Fibroblast of lung (primary cell): ENCODE measurements around the gene SIPA1. TPM values are rescaled to one million over a fixed set of nuclear protein-coding genes. Genes with fewer than 3 reads are reported as not detected.
A peak's percentile ranks its signal among the peaks of the same experiment; 100 is the strongest.

Experiments used
- DNase-seq, 2 donors: peaks; one replicate each; pipeline versions ENCODE4 v3.0.0 to v3.0.0-alpha.2; 2010; ENCODE audit warnings: low read depth in 2 of 2
- H2AFZ ChIP-seq: 2 replicates; pipeline ENCODE4 v1.5.1; 2012; ENCODE audit warnings: low read length, control low read depth, inconsistent platforms
- H3K27ac ChIP-seq: 2 replicates; pipeline ENCODE4 v1.5.1; 2011; ENCODE audit warnings: low read length, control low read depth; ENCODE audit not compliant: insufficient read depth
- H3K27me3 ChIP-seq: 2 replicates; pipeline ENCODE4 v1.5.1; 2011; ENCODE audit warnings: mild to moderate bottlenecking, low read length; ENCODE audit not compliant: control insufficient read depth, insufficient read depth
- H3K36me3 ChIP-seq: 2 replicates; pipeline ENCODE4 v1.5.1; 2011; ENCODE audit warnings: low read length; ENCODE audit not compliant: control insufficient read depth, insufficient read depth
- H3K4me1 ChIP-seq: 2 replicates; pipeline ENCODE4 v1.5.1; 2011; ENCODE audit warnings: low read length; ENCODE audit not compliant: control insufficient read depth, insufficient read depth; ENCODE audit errors: extremely low read depth
- H3K4me2 ChIP-seq: 2 replicates; pipeline ENCODE4 v1.5.1; 2011; ENCODE audit warnings: low read length, control low read depth; ENCODE audit not compliant: insufficient read depth; ENCODE audit errors: extremely low read depth
- H3K4me3 ChIP-seq, 4 experiments: fragments of 200-600 bp in 1 of 4; sonication (generic) in 1 of 4; replicated peaks in 1 of 4; 2 replicates each; pipeline ENCODE4 v1.5.1; 2011 to 2016; ENCODE audit warnings: low read length in 4 of 4, low read depth in 3 of 4, mild to moderate bottlenecking in 3 of 4, control low read depth in 2 of 4, inconsistent platforms in 1 of 4, mixed read lengths in 1 of 4; ENCODE audit not compliant: insufficient read depth in 1 of 4; ENCODE audit errors: control extremely low read depth in 1 of 4
- H3K79me2 ChIP-seq: 2 replicates; pipeline ENCODE4 v1.5.1; 2012; ENCODE audit warnings: mild to moderate bottlenecking, low read length, inconsistent platforms; ENCODE audit not compliant: control insufficient read depth, insufficient read depth
- H3K9ac ChIP-seq: 2 replicates; pipeline ENCODE4 v1.5.1; 2011; ENCODE audit warnings: mild to moderate bottlenecking, low read length, control low read depth; ENCODE audit not compliant: insufficient read depth
- H3K9me3 ChIP-seq: 2 replicates; pipeline ENCODE4 v1.5.1; 2012; ENCODE audit warnings: low read depth, low read length; ENCODE audit not compliant: control insufficient read depth, insufficient read depth
- H4K20me1 ChIP-seq: 2 replicates; pipeline ENCODE4 v1.5.1; 2011; ENCODE audit warnings: low read length; ENCODE audit not compliant: control insufficient read depth, insufficient read depth; ENCODE audit errors: extremely low read depth
- CTCF ChIP-seq, 2 donors: IDR thresholded peaks in 1 of 2; conservative IDR thresholded peaks in 1 of 2; 1 replicate in 1 of 2; 2 replicates in 1 of 2; pipeline ENCODE4 v1.5.1; 2011 to 2012; ENCODE audit warnings: low read length in 2 of 2, control low read depth in 1 of 2, inconsistent platforms in 1 of 2, low read depth in 1 of 2, mild to moderate bottlenecking in 1 of 2
- EZH2 ChIP-seq: IDR thresholded peaks from 2 replicates; pipeline ENCODE4 v1.5.1; 2012; ENCODE audit warnings: low read length, control low read depth, mild to moderate bottlenecking; ENCODE audit errors: missing control alignments
- polyA plus RNA-seq, 2 donors: library from polyadenylated mRNA; depleted of rRNA in 1 of 2; stranded (reverse) in 1 of 2; unstranded in 1 of 2; fragments of >200 nt; gene quantifications; 2 replicates each; pipeline ENCODE4 v1.2.1, GENCODE V29; 2011 to 2012; ENCODE audit warnings: missing spikeins in 1 of 2
- total RNA-seq: library from RNA; depleted of rRNA; stranded (reverse); fragments of >200 nt; gene quantifications from 2 replicates; pipeline ENCODE4 v1.2.1, GENCODE V29; 2014

SIPA1 gene
- total and polyA plus RNA-seq, 2 donors (not counting 1 experiment from before 2014, with no cell fraction given) = 7.8 to 32.5 TPM

GRCh38 chr11:65645710-65646109 lies 7.8 kb downstream of the SIPA1 start:
- Histone ChIP-seq H3K4me3 (no peak overlapping the region), H4K20me1 (no peaks in the 10 kb centered on the region), H3K79me2 (no peaks in the 10 kb centered on the region), H3K27me3 (no peaks in the 10 kb centered on the region), H3K36me3 (peaks cover 40% of the 10 kb centered on the region), H3K4me2 (no peak overlapping the region), H3K27ac (no peak overlapping the region), H3K4me1 (peaks cover 9% of the 10 kb centered on the region), H3K9ac (no peak overlapping the region), H2AFZ (no peak overlapping the region), H3K9me3 (no peaks in the 10 kb centered on the region)
- TF ChIP-seq CTCF (conservative IDR thresholded peaks at IDR 0.05 in 1 of 2, IDR thresholded peaks at IDR 0.05 in 1 of 2; ENCODE audit: low read depth in 1 of 2, low read length in 2 of 2) = no peak
- no peak for TF ChIP-seq EZH2
- peak; percentile 27 to 69 for DNase-seq

GRCh38 chr11:65646288-65646957 lies 8.5 kb downstream of the SIPA1 start:
- no peak overlapping the region for H2AFZ ChIP-seq

More at GRCh38 chr11:65646288-65646957, 8.5 kb downstream of the SIPA1 start:
- Histone ChIP-seq H4K20me1 (no peaks in the 10 kb centered on the region), H3K4me3 (no peak overlapping the region), H3K79me2 (no peaks in the 10 kb centered on the region), H3K27ac (no peak overlapping the region), H3K27me3 (no peaks in the 10 kb centered on the region), H3K36me3 (peaks cover 42% of the 10 kb centered on the region), H3K9ac (no peak overlapping the region), H3K9me3 (no peaks in the 10 kb centered on the region), H3K4me2 (no peak overlapping the region), H3K4me1 (peaks cover 16% of the 10 kb centered on the region)
- TF ChIP-seq EZH2 (no peak), CTCF (conservative IDR thresholded peaks at IDR 0.05 in 1 of 2, IDR thresholded peaks at IDR 0.05 in 1 of 2; ENCODE audit: low read depth in 1 of 2, low read length in 2 of 2) (no peak)
- DNase-seq = no peak
